H1 (cell line): ENCODE results near the gene MID1. TPM values are rescaled to one million over a fixed set of nuclear protein-coding genes. Genes with fewer than 3 reads are reported as not detected.

Source experiments
- CTCF ChIA-PET: fragments of 300-600 bp; sonication (Branson Sonifier 250); formaldehyde crosslinking; loops from one replicate; lab custom pipeline; 2021; ENCODE audit not compliant: partially characterized antibody; lab: Charles Lee
- POLR2A ChIA-PET: fragments of 300-600 bp; sonication (Branson Sonifier 250); formaldehyde crosslinking; loops from one replicate; lab custom pipeline; 2021; ENCODE audit warnings: inconsistent platforms; ENCODE audit not compliant: partially characterized antibody; lab: Charles Lee
- DNase-seq, 2 experiments: peaks; one replicate each; pipeline versions ENCODE4 v3.0.0 to v3.0.0-alpha.2; 2010 to 2022; ENCODE audit warnings: low spot score in 2 of 2, low read depth in 1 of 2, mixed read lengths in 1 of 2
- FAIRE-seq: peaks from 2 replicates; lab custom pipeline; 2011; peaks lifted over from hg19 to GRCh38; lab: Jason Lieb, UNC
- H2AFZ ChIP-seq: 2 replicates; pipeline ENCODE4 v1.8.1; 2012; ENCODE audit warnings: low read length, inconsistent platforms
- H2AK5ac ChIP-seq: 2 replicates; pipeline ENCODE4 v1.6.1; 2013; ENCODE audit warnings: low read depth, low read length
- H2BK120ac ChIP-seq: replicated peaks from 2 replicates; pipeline ENCODE3; 2013; ENCODE audit warnings: low read depth, low read length, inconsistent platforms
- H2BK12ac ChIP-seq: 2 replicates; pipeline ENCODE4 v1.6.1; 2013; ENCODE audit warnings: low read depth, low read length
- H2BK15ac ChIP-seq: 2 replicates; pipeline ENCODE4 v1.6.1; 2013; ENCODE audit warnings: low read length
- H2BK20ac ChIP-seq: 2 replicates; pipeline ENCODE4 v1.6.1; 2013; ENCODE audit warnings: low read length
- H2BK5ac ChIP-seq: 2 replicates; pipeline ENCODE4 v1.6.1; 2013; ENCODE audit warnings: low read depth, low read length
- H3K14ac ChIP-seq: 2 replicates; pipeline ENCODE4 v1.6.1; 2013; ENCODE audit warnings: inconsistent platforms; ENCODE audit not compliant: insufficient read length
- H3K18ac ChIP-seq: 2 replicates; pipeline ENCODE4 v1.6.1; 2013; ENCODE audit warnings: low read length; ENCODE audit errors: extremely low read depth
- H3K23ac ChIP-seq: 2 replicates; pipeline ENCODE4 v1.6.1; 2013; ENCODE audit warnings: inconsistent platforms; ENCODE audit not compliant: insufficient read length
- H3K23me2 ChIP-seq: 2 replicates; pipeline ENCODE4 v1.6.1; 2013; ENCODE audit warnings: low read depth, low read length
- H3K27ac ChIP-seq: 2 replicates; pipeline ENCODE4 v1.6.1; 2011; ENCODE audit warnings: low read depth, low read length, inconsistent platforms
- H3K27me3 ChIP-seq, 4 experiments: replicated peaks in 1 of 4; 1 replicate in 1 of 4; 2 replicates in 3 of 4; pipeline versions ENCODE4 v1.6.1 to v1.8.1; 2011 to 2013; ENCODE audit warnings: low read length in 3 of 4, mild to moderate bottlenecking in 3 of 4, inconsistent platforms in 2 of 4, mixed read lengths in 2 of 4, moderate library complexity in 1 of 4; ENCODE audit not compliant: control insufficient read depth in 3 of 4, insufficient read depth in 3 of 4; ENCODE audit errors: extremely low read depth in 1 of 4
- H3K36me3 ChIP-seq, 4 experiments: 2 replicates each; pipeline versions ENCODE4 v1.6.1 to v1.8.1; 2011 to 2013; ENCODE audit warnings: mild to moderate bottlenecking in 4 of 4, low read length in 3 of 4, moderate library complexity in 2 of 4, control low read depth in 1 of 4, inconsistent platforms in 1 of 4; ENCODE audit not compliant: insufficient read depth in 4 of 4, control insufficient read depth in 2 of 4
- H3K4ac ChIP-seq: replicated peaks from 2 replicates; pipeline ENCODE3; 2013; ENCODE audit warnings: low read length, low read depth, mixed read lengths, inconsistent platforms; ENCODE audit not compliant: insufficient read length
- H3K4me1 ChIP-seq, 4 experiments: replicated peaks in 1 of 4; 1 replicate in 1 of 4; 2 replicates in 3 of 4; pipeline versions ENCODE4 v1.6.1 to v1.8.1; 2011 to 2013; ENCODE audit warnings: low read length in 3 of 4, inconsistent platforms in 2 of 4, mixed read lengths in 1 of 4; ENCODE audit not compliant: insufficient read depth in 4 of 4, control insufficient read depth in 3 of 4
- H3K4me2 ChIP-seq, 2 experiments: 2 replicates each; pipeline versions ENCODE4 v1.6.1 to v1.8.1; 2011 to 2013; ENCODE audit warnings: low read depth in 2 of 2, low read length in 2 of 2, control low read depth in 1 of 2, inconsistent platforms in 1 of 2, mild to moderate bottlenecking in 1 of 2; ENCODE audit not compliant: insufficient read depth in 1 of 2
- H3K4me3 ChIP-seq, 4 experiments: fragments of 200-600, 300-600 bp in 1 of 4; sonication (generic), shearing (Covaris generic), sonication (Bioruptor Twin) in 1 of 4; 2 replicates each; pipeline versions ENCODE4 v1.5.1 to v1.8.1; 2011 to 2016; ENCODE audit warnings: low read length in 4 of 4, low read depth in 3 of 4, control low read depth in 2 of 4, inconsistent platforms in 2 of 4, mild to moderate bottlenecking in 2 of 4, mixed read lengths in 1 of 4, moderate library complexity in 1 of 4; ENCODE audit not compliant: insufficient read depth in 2 of 4; ENCODE audit errors: extremely low read depth in 1 of 4
- H3K56ac ChIP-seq: replicated peaks from 2 replicates; pipeline ENCODE3; 2013; ENCODE audit warnings: low read depth, mild to moderate bottlenecking, mixed read lengths, low read length, inconsistent platforms; ENCODE audit not compliant: insufficient read length
- H3K79me1 ChIP-seq: 2 replicates; pipeline ENCODE4 v1.6.1; 2013; ENCODE audit warnings: low read depth, low read length, control low read depth
- H3K79me2 ChIP-seq, 2 experiments: 2 replicates each; pipeline versions ENCODE4 v1.6.1 to v1.8.1; 2012 to 2013; ENCODE audit warnings: low read length in 2 of 2, mild to moderate bottlenecking in 2 of 2, inconsistent platforms in 1 of 2; ENCODE audit not compliant: insufficient read depth in 2 of 2, control insufficient read depth in 1 of 2
- H3K9ac ChIP-seq, 4 experiments: replicated peaks in 1 of 4; 1 replicate in 1 of 4; 2 replicates in 3 of 4; pipeline versions ENCODE4 v1.6.1 to v1.8.1; 2011 to 2013; ENCODE audit warnings: low read depth in 3 of 4, low read length in 3 of 4, control low read depth in 2 of 4, mild to moderate bottlenecking in 2 of 4, moderate library complexity in 2 of 4, inconsistent platforms in 1 of 4; ENCODE audit errors: extremely low read depth in 1 of 4
- H3K9me3 ChIP-seq, 2 experiments: 2 replicates each; pipeline versions ENCODE4 v1.6.1 to v1.8.1; 2012 to 2013; ENCODE audit warnings: mild to moderate bottlenecking in 2 of 2, moderate library complexity in 2 of 2, control low read depth in 1 of 2, inconsistent platforms in 1 of 2, low read depth in 1 of 2, low read length in 1 of 2, mixed read lengths in 1 of 2; ENCODE audit not compliant: insufficient read depth in 2 of 2
- H4K20me1 ChIP-seq, 2 experiments: replicated peaks in 1 of 2; 2 replicates each; pipeline versions ENCODE3 to v1.8.1; 2011 to 2013; ENCODE audit warnings: inconsistent platforms in 2 of 2, low read length in 2 of 2, mild to moderate bottlenecking in 1 of 2; ENCODE audit not compliant: insufficient read depth in 2 of 2, control insufficient read depth in 1 of 2
- H4K5ac ChIP-seq: 2 replicates; pipeline ENCODE4 v1.6.1; 2013; ENCODE audit warnings: low read length, low read depth, mixed read lengths, inconsistent platforms; ENCODE audit not compliant: insufficient read length
- H4K8ac ChIP-seq: 2 replicates; pipeline ENCODE4 v1.8.0; 2013; ENCODE audit warnings: mild to moderate bottlenecking, moderate library complexity, low read length, inconsistent platforms; ENCODE audit not compliant: insufficient read depth; ENCODE audit errors: extremely low read depth
- H4K91ac ChIP-seq: replicated peaks from 2 replicates; pipeline ENCODE3; 2013; ENCODE audit warnings: low read length, mixed read lengths, inconsistent platforms; ENCODE audit not compliant: insufficient read length
- ASH2L ChIP-seq: fragments of 200-600, 300-600 bp; sonication (generic); IDR thresholded peaks from one replicate; pipeline ENCODE4 v1.7.1; 2017; ENCODE audit warnings: low read length
- EZH2 ChIP-seq: fragments of 200-600 bp; sonication (generic); IDR thresholded peaks from 2 replicates; pipeline ENCODE4 v1.7.1; 2012; ENCODE audit warnings: low read depth, mild to moderate bottlenecking, moderate library complexity, low read length, inconsistent platforms; ENCODE audit not compliant: severe bottlenecking
- FOSL1 ChIP-seq: IDR thresholded peaks from 2 replicates; pipeline ENCODE4 v1.6.1; 2011; ENCODE audit warnings: mild to moderate bottlenecking, low read depth, low read length, moderate library complexity; ENCODE audit not compliant: insufficient read depth
- SP4 ChIP-seq: IDR thresholded peaks from 2 replicates; pipeline ENCODE4 v1.6.1; 2012; ENCODE audit warnings: low read length, inconsistent platforms
- SUZ12 ChIP-seq: fragments of 200-600 bp; sonication (generic); IDR thresholded peaks from 2 replicates; pipeline ENCODE4 v1.6.1; 2012; ENCODE audit warnings: mild to moderate bottlenecking, inconsistent platforms, low read length, moderate library complexity, mixed read lengths
- WGBS, 2 experiments: shearing (Covaris generic) in 1 of 2; methylation state at CpG; one replicate each; pipeline versions ENCODE4 v1.1.6 to v1.1.7; 2013 to 2015; ENCODE audit warnings: low lambda C conversion rate in 2 of 2, mixed read lengths in 2 of 2, inconsistent platforms in 1 of 2, low coverage in 1 of 2, missing lambda C conversion rate in 1 of 2; ENCODE audit not compliant: insufficient replicate concordance in 2 of 2, insufficient coverage in 1 of 2, insufficient read length in 1 of 2; ENCODE audit errors: extremely low coverage in 1 of 2, missing lambda C conversion rate in 1 of 2; 5-methylcytosine and 5-hydroxymethylcytosine counted together
- polyA plus RNA-seq, 7 experiments: library from polyadenylated mRNA; depleted of rRNA in 3 of 7; stranded (reverse) in 5 of 7; unstranded in 2 of 7; fragments of >200 nt in 5 of 7; fragments of 200-250 nt in 2 of 7; gene quantifications; 1 replicate in 5 of 7; 2 replicates in 1 of 7; 4 replicates in 1 of 7; pipeline versions ENCODE4 v1.2.1 to v1.2.3, GENCODE V29; 2011 to 2013; ENCODE audit warnings: missing spikeins in 2 of 7, mixed read lengths in 2 of 7
- total RNA-seq: library from RNA; stranded (reverse); fragmentation: NEBNext Ultra II Directional; extraction: Animal tissue kit (Norgen Biotek cat#: 25700); gene quantifications from 2 replicates; pipeline ENCODE4 v1.2.1, GENCODE V29; 2021
- TF ChIP-seq, protein P1 (sequence below): IDR thresholded peaks from 2 replicates; pipeline ENCODE4 v1.6.1; 2012; ENCODE audit warnings: inconsistent platforms

Gene MID1
- total and polyA plus RNA-seq, 2 of the 8 experiments (the other 6 are each of a cell fraction or from before 2014, with no cell fraction given): 12.9 to 54.3 TPM

DNA sequence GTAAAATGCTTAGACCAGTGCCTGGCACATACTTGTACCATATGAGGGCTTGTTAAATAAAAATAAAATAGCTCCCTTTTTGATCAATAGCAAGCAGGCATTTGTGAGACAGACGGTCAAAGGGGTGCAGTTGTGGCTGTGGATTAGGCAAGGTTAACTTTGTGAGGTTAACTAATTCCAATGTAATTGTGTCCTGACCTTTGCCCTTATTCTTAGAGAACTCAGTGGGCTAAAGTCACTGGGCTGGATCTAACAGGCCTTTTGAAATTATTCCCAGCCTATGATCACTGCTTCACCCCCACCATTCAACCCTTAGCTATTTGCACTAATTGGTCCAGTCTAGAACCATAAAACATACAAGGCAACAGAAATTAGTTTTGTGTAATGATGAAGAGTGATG is 166.4 kb downstream of the MID1 start:
- Histone ChIP-seq H3K4ac (no peak overlapping the region), H3K4me1 (no peaks in the 10 kb centered on the region), H2AK5ac (no peak overlapping the region), H3K79me2 (no peaks in the 10 kb centered on the region), H2BK5ac (no peak overlapping the region), H4K91ac (no peak overlapping the region), H3K4me2 (no peak overlapping the region), H3K27me3 (no peaks in the 10 kb centered on the region), H4K5ac (no peak overlapping the region), H4K20me1 (no peaks in the 10 kb centered on the region), H3K4me3 (no peak overlapping the region), H2BK15ac (no peak overlapping the region), H2BK12ac (no peak overlapping the region), H3K23ac (no peak overlapping the region), H3K23me2 (no peaks in the 10 kb centered on the region), H2BK20ac (no peak overlapping the region), H3K27ac (no peak overlapping the region), H3K79me1 (no peaks in the 10 kb centered on the region), H3K9ac (no peak overlapping the region), H3K18ac (no peak overlapping the region), H2AFZ (no peak overlapping the region), H3K9me3 (no peaks in the 10 kb centered on the region), H4K8ac (no peak overlapping the region), H3K56ac (no peak overlapping the region), H3K36me3 (peaks cover 2 to 28% (median 16%) of the 10 kb centered on the region in 4 experiments; a peak in 7 of 8 replicates), H2BK120ac (no peak overlapping the region), H3K14ac (no peak overlapping the region)
- CTCF ChIA-PET: interaction anchor here (1.6 kb wide), 1 partner anchor 264 kb away, joined by 4 read pairs; no protein-coding TSS in a partner anchor
- no peak for FAIRE-seq
- WGBS, 2 experiments: 100% methylated on average over 1 of the region's 1 CpG; no CpG with 5 or more reads in 1 of the 2 experiments
- DNase-seq: no peak
- POLR2A ChIA-PET: no interaction called here
- TF ChIP-seq, protein P1, sequence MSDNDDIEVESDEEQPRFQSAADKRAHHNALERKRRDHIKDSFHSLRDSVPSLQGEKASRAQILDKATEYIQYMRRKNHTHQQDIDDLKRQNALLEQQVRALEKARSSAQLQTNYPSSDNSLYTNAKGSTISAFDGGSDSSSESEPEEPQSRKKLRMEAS: no peak
- TF ChIP-seq EZH2 (no peak), SUZ12 (no peak), ASH2L (no peak), SP4 (no peak), FOSL1 (no peak)
